Measurements from ENCODE around the gene ATG7.

ATG7 gene

DNA sequence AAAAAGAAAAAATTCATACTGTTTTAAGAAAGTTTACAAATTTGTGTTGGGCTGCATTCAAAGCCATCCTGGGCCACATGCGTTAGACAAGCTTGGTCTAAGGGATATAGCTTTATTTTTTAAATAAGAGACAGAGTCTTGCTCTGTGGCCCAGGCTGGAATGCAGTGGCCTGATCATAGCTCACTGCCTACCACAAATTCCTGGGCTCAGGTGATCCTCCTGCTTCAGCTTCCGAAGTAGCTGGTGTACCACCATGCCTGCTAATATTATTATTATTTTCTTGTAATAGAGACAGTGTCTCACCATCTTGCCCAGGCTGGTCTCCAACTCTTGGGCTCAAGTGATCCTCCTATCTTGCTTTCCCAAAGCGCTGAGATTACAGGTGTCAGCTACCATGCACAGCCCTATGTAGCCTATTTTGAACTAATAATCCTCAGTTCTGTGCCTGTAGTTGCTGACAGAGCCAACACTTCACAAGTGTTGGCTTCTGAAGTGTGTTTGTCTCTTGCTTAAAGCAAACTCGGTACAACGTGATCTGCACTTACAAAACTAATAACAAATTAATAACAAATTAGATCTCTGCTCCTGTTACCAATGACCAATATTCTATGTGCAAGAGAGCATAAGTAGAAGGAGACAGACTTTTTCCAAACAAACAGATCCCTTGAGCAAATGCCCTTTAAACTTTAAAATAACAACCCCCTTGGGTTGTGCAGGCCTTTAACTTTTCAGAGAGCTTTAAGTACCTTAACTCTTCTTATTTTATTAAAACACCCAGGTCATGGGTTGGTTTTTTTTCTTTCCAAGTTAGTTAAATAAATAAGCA lies 236.4 kb downstream of the ATG7 start:
- no peak for TF ChIP-seq EZH2 (IDR thresholded peaks at IDR 0.05; ENCODE audit: borderline replicate concordance, low read depth, low read length, severe bottlenecking)
- TF ChIP-seq, protein P1, sequence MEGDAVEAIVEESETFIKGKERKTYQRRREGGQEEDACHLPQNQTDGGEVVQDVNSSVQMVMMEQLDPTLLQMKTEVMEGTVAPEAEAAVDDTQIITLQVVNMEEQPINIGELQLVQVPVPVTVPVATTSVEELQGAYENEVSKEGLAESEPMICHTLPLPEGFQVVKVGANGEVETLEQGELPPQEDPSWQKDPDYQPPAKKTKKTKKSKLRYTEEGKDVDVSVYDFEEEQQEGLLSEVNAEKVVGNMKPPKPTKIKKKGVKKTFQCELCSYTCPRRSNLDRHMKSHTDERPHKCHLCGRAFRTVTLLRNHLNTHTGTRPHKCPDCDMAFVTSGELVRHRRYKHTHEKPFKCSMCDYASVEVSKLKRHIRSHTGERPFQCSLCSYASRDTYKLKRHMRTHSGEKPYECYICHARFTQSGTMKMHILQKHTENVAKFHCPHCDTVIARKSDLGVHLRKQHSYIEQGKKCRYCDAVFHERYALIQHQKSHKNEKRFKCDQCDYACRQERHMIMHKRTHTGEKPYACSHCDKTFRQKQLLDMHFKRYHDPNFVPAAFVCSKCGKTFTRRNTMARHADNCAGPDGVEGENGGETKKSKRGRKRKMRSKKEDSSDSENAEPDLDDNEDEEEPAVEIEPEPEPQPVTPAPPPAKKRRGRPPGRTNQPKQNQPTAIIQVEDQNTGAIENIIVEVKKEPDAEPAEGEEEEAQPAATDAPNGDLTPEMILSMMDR (IDR thresholded peaks at IDR 0.05; ENCODE audit: borderline replicate concordance, extremely low read depth, low read length, poor library complexity, severe bottlenecking): no peak
- Histone ChIP-seq H4K20me1 (ENCODE audit: insufficient read depth, low read length) (no peaks in the 10 kb centered on the region), H3K4me1 (ENCODE audit: insufficient read depth, low read length) (no peaks in the 10 kb centered on the region), H2AFZ (ENCODE audit: low read depth, low read length) (no peak overlapping the region), H3K4me2 (ENCODE audit: insufficient read depth, low read length) (no peak overlapping the region), H3K9me3 (ENCODE audit: insufficient read depth, low read length, severe bottlenecking) (no peaks in the 10 kb centered on the region), H3K36me3 (ENCODE audit: insufficient read depth, low read length) (no peaks in the 10 kb centered on the region), H3K4me3 (ENCODE audit: low read depth in 1 of 2, low read length in 2 of 2) (no peak overlapping the region), H3K27ac (ENCODE audit: low read length) (no peak overlapping the region), H3K79me2 (ENCODE audit: insufficient read depth, low read length) (no peaks in the 10 kb centered on the region), H3K27me3 (ENCODE audit: insufficient read depth, low read length, poor library complexity) (no peaks in the 10 kb centered on the region), H3K9ac (ENCODE audit: low read depth, low read length) (no peak overlapping the region)
- ATAC-seq (ENCODE audit: insufficient read depth, low read depth) (no peak), DNase-seq (no peak)

GRCh38 chr3:11509173-11510000 lies 237.2 kb downstream of the ATG7 start:
- no peak overlapping the region for H3K9ac ChIP-seq (ENCODE audit: low read depth, low read length)
- H3K79me2 ChIP-seq (ENCODE audit: insufficient read depth, low read length): no peaks in the 10 kb centered on the region
- H3K4me3 ChIP-seq (ENCODE audit: low read depth in 1 of 2, low read length in 2 of 2): no peak overlapping the region
- H3K27ac ChIP-seq (ENCODE audit: low read length): no peak overlapping the region
- H2AFZ ChIP-seq (ENCODE audit: low read depth, low read length): no peak overlapping the region
- TF ChIP-seq EZH2 (IDR thresholded peaks at IDR 0.05; ENCODE audit: borderline replicate concordance, low read depth, low read length, severe bottlenecking): no peak
- TF ChIP-seq, protein P1 (IDR thresholded peaks at IDR 0.05; ENCODE audit: borderline replicate concordance, extremely low read depth, low read length, poor library complexity, severe bottlenecking): no peak
- no peak for DNase-seq
- H3K36me3 ChIP-seq (ENCODE audit: insufficient read depth, low read length): no peaks in the 10 kb centered on the region
- peaks cover 4% of the 10 kb centered on the region for H3K4me1 ChIP-seq (ENCODE audit: insufficient read depth, low read length)
- no peaks in the 10 kb centered on the region for H4K20me1 ChIP-seq (ENCODE audit: insufficient read depth, low read length)
- no peak for ATAC-seq (ENCODE audit: insufficient read depth, low read depth)
- H3K4me2 ChIP-seq (ENCODE audit: insufficient read depth, low read length): no peak overlapping the region
- H3K9me3 ChIP-seq (ENCODE audit: insufficient read depth, low read length, severe bottlenecking): no peaks in the 10 kb centered on the region
- no peaks in the 10 kb centered on the region for H3K27me3 ChIP-seq (ENCODE audit: insufficient read depth, low read length, poor library complexity)

DNA sequence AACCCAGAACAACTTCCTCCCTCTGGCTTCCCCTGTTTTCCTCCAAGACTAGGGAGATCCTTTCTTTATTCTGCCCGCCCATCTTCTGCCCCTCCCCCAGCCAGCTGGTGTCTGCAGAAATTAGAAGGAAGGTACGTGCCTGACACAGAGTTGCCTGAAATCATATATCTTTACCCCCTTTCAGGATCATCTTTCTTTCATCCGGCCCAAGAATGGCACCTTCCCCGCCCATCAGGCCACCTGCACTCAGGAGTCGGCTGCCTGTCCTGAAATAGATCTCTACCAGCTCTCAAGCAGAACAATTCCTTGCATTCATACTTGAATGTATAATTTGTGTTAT lies 237.8 kb downstream of the ATG7 start:
- no peak overlapping the region for H3K9ac ChIP-seq (ENCODE audit: low read depth, low read length)
- no peaks in the 10 kb centered on the region for H3K27me3 ChIP-seq (ENCODE audit: insufficient read depth, low read length, poor library complexity)
- H3K4me1 ChIP-seq (ENCODE audit: insufficient read depth, low read length): peaks cover 7% of the 10 kb centered on the region
- no peak overlapping the region for H3K4me3 ChIP-seq (ENCODE audit: low read depth in 1 of 2, low read length in 2 of 2)
- H3K36me3 ChIP-seq (ENCODE audit: insufficient read depth, low read length): no peaks in the 10 kb centered on the region
- H2AFZ ChIP-seq (ENCODE audit: low read depth, low read length): no peak overlapping the region
- TF ChIP-seq, protein P1 (IDR thresholded peaks at IDR 0.05; ENCODE audit: borderline replicate concordance, extremely low read depth, low read length, poor library complexity, severe bottlenecking): no peak
- TF ChIP-seq EZH2 (IDR thresholded peaks at IDR 0.05; ENCODE audit: borderline replicate concordance, low read depth, low read length, severe bottlenecking): no peak
- DNase-seq: no peak
- H3K27ac ChIP-seq (ENCODE audit: low read length): no peak overlapping the region
- ATAC-seq (ENCODE audit: insufficient read depth, low read depth): no peak
- no peak overlapping the region for H3K4me2 ChIP-seq (ENCODE audit: insufficient read depth, low read length)
- no peaks in the 10 kb centered on the region for H3K79me2 ChIP-seq (ENCODE audit: insufficient read depth, low read length)
- H3K9me3 ChIP-seq (ENCODE audit: insufficient read depth, low read length, severe bottlenecking): no peaks in the 10 kb centered on the region
- no peaks in the 10 kb centered on the region for H4K20me1 ChIP-seq (ENCODE audit: insufficient read depth, low read length)
